H9 (cell line): ENCODE data around the gene PNMT. TPM values are rescaled to one million over a fixed set of nuclear protein-coding genes. Genes with fewer than 3 reads are reported as not detected.

Source experiments
- DNase-seq: peaks from one replicate; pipeline ENCODE4 v3.0.0-alpha.2; 2017
- H2AFZ ChIP-seq: one replicate; pipeline ENCODE4 v1.6.1; 2013; ENCODE audit warnings: mild to moderate bottlenecking, low read length, control low read depth, moderate library complexity
- H2AK5ac ChIP-seq: 2 replicates; pipeline ENCODE4 v1.6.1; 2013; ENCODE audit warnings: low read length, control low read depth, mixed read lengths; ENCODE audit not compliant: insufficient read length
- H2BK120ac ChIP-seq: one replicate; pipeline ENCODE4 v1.6.1; 2013; ENCODE audit warnings: low read depth, mild to moderate bottlenecking, low read length, control low read depth, inconsistent platforms; ENCODE audit not compliant: poor library complexity, severe bottlenecking
- H2BK12ac ChIP-seq: 2 replicates; pipeline ENCODE4 v1.6.1; 2013; ENCODE audit warnings: low read length, control low read depth, mixed read lengths, low read depth; ENCODE audit not compliant: insufficient read length
- H2BK15ac ChIP-seq: 2 replicates; pipeline ENCODE4 v1.6.1; 2013; ENCODE audit warnings: low read depth, low read length, control low read depth
- H2BK20ac ChIP-seq: one replicate; pipeline ENCODE4 v1.6.1; 2013; ENCODE audit warnings: low read depth, mild to moderate bottlenecking, low read length, control low read depth, inconsistent platforms; ENCODE audit not compliant: poor library complexity, severe bottlenecking
- H2BK5ac ChIP-seq: 2 replicates; pipeline ENCODE4 v1.6.1; 2013; ENCODE audit warnings: low read length, control low read depth, mixed read lengths; ENCODE audit not compliant: insufficient read length
- H3K14ac ChIP-seq: 2 replicates; pipeline ENCODE4 v1.6.1; 2013; ENCODE audit warnings: low read length, control low read depth; ENCODE audit not compliant: insufficient read depth
- H3K18ac ChIP-seq: 2 replicates; pipeline ENCODE4 v1.6.1; 2013; ENCODE audit warnings: low read depth, mild to moderate bottlenecking, mixed read lengths, low read length, control low read depth; ENCODE audit not compliant: insufficient read length
- H3K23ac ChIP-seq: 2 replicates; pipeline ENCODE4 v1.6.1; 2013; ENCODE audit warnings: low read length, control low read depth, mixed read lengths, low read depth; ENCODE audit not compliant: insufficient read length
- H3K23me2 ChIP-seq: 2 replicates; pipeline ENCODE4 v1.6.1; 2013; ENCODE audit warnings: low read depth, mild to moderate bottlenecking, mixed read lengths, low read length, control low read depth; ENCODE audit not compliant: insufficient read length, poor library complexity, severe bottlenecking
- H3K27ac ChIP-seq: 2 replicates; pipeline ENCODE4 v1.5.1; 2013; ENCODE audit warnings: low read length, control low read depth, mixed read lengths, low read depth; ENCODE audit not compliant: insufficient read length
- H3K27me3 ChIP-seq: 2 replicates; pipeline ENCODE4 v1.6.1; 2013; ENCODE audit warnings: low read length, control low read depth, inconsistent platforms; ENCODE audit not compliant: insufficient read depth
- H3K4ac ChIP-seq: 2 replicates; pipeline ENCODE4 v1.6.1; 2013; ENCODE audit warnings: low read depth, mild to moderate bottlenecking, control low read depth, inconsistent platforms, low read length, moderate library complexity
- H3K4me1 ChIP-seq: 2 replicates; pipeline ENCODE4 v1.6.1; 2013; ENCODE audit warnings: low read length, control low read depth, inconsistent platforms; ENCODE audit not compliant: insufficient read depth
- H3K4me2 ChIP-seq: 2 replicates; pipeline ENCODE4 v1.6.1; 2013; ENCODE audit warnings: low read length, control low read depth, mixed read lengths; ENCODE audit not compliant: insufficient read length, insufficient read depth
- H3K56ac ChIP-seq: 2 replicates; pipeline ENCODE4 v1.6.1; 2013; ENCODE audit warnings: low read depth, mild to moderate bottlenecking, mixed read lengths, low read length, control low read depth; ENCODE audit not compliant: insufficient read length
- H3K79me1 ChIP-seq: 2 replicates; pipeline ENCODE4 v1.6.1; 2013; ENCODE audit warnings: low read depth, mild to moderate bottlenecking, moderate library complexity, low read length, control low read depth, inconsistent platforms; ENCODE audit not compliant: insufficient read depth, poor library complexity, severe bottlenecking
- H3K79me2 ChIP-seq: 2 replicates; pipeline ENCODE4 v1.6.1; 2013; ENCODE audit warnings: low read length, control low read depth, inconsistent platforms; ENCODE audit not compliant: insufficient read depth
- H3K9ac ChIP-seq: 2 replicates; pipeline ENCODE4 v1.6.1; 2013; ENCODE audit warnings: low read length, control low read depth, mixed read lengths; ENCODE audit not compliant: insufficient read length; ENCODE audit errors: extremely low read depth
- H3K9me3 ChIP-seq: one replicate; pipeline ENCODE4 v1.6.1; 2013; ENCODE audit warnings: low read depth, low read length, inconsistent platforms; ENCODE audit not compliant: control insufficient read depth
- H3T11ph ChIP-seq: one replicate; pipeline ENCODE4 v1.6.1; 2013; ENCODE audit warnings: mild to moderate bottlenecking, low read length, control low read depth, inconsistent platforms
- H4K20me1 ChIP-seq: one replicate; pipeline ENCODE4 v1.6.1; 2013; ENCODE audit not compliant: control insufficient read depth, insufficient read length, insufficient read depth
- H4K5ac ChIP-seq: 2 replicates; pipeline ENCODE4 v1.6.1; 2013; ENCODE audit warnings: low read depth, mild to moderate bottlenecking, mixed read lengths, low read length, control low read depth; ENCODE audit not compliant: insufficient read length
- H4K8ac ChIP-seq: replicated peaks from 2 replicates; pipeline ENCODE4 v1.6.1; 2013; ENCODE audit warnings: low read length, control low read depth, mixed read lengths, low read depth; ENCODE audit not compliant: insufficient read length
- H4K91ac ChIP-seq: 2 replicates; pipeline ENCODE4 v1.6.1; 2013; ENCODE audit warnings: low read depth, mild to moderate bottlenecking, moderate library complexity, mixed read lengths, low read length, control low read depth; ENCODE audit not compliant: insufficient read length
- H3K27ac Mint-ChIP-seq, 3 experiments: 2 replicates in 2 of 3; 3 replicates in 1 of 3; pipeline ENCODE4 v1.8.0; 2020 to 2021; ENCODE audit warnings: mixed read lengths in 3 of 3, mild to moderate bottlenecking in 1 of 3, moderate library complexity in 1 of 3
- H3K27me3 Mint-ChIP-seq: 2 replicates; pipeline ENCODE4 v1.8.0; 2021; ENCODE audit warnings: low read depth, mild to moderate bottlenecking, moderate library complexity, mixed read lengths
- H3K36me3 Mint-ChIP-seq, 3 experiments: 2 replicates in 2 of 3; 3 replicates in 1 of 3; pipeline ENCODE4 v1.8.0; 2020 to 2021; ENCODE audit warnings: low read depth in 3 of 3, mixed read lengths in 3 of 3; ENCODE audit not compliant: insufficient read depth in 1 of 3
- H3K4me1 Mint-ChIP-seq, 2 experiments: 2 replicates each; pipeline ENCODE4 v1.8.0; 2020; ENCODE audit warnings: mixed read lengths in 2 of 2
- H3K4me3 Mint-ChIP-seq, 2 experiments: 2 replicates in 1 of 2; 3 replicates in 1 of 2; pipeline ENCODE4 v1.8.0; 2020 to 2021; ENCODE audit warnings: mild to moderate bottlenecking in 2 of 2, mixed read lengths in 2 of 2, moderate library complexity in 1 of 2
- H3K9me3 Mint-ChIP-seq, 2 experiments: 2 replicates in 1 of 2; 3 replicates in 1 of 2; pipeline ENCODE4 v1.8.0; 2020; ENCODE audit warnings: mild to moderate bottlenecking in 2 of 2, mixed read lengths in 2 of 2, moderate library complexity in 1 of 2
- WGBS: extraction: QIAGEN DNeasy Blood & Tissue Kit; methylation state at CpG from one replicate; pipeline ENCODE4 v1.1.7; 2013; ENCODE audit warnings: missing lambda C conversion rate, low lambda C conversion rate, mixed read lengths; ENCODE audit not compliant: insufficient read length; ENCODE audit errors: extremely low coverage; 5-methylcytosine and 5-hydroxymethylcytosine counted together
- total RNA-seq: library from RNA; stranded (reverse); gene quantifications from 2 replicates; pipeline ENCODE4 v1.2.1, GENCODE V29; 2021
- TF ChIP-seq, protein P1 (sequence below): fragments of 200-600 bp; sonication (generic); conservative IDR thresholded peaks from 3 replicates; pipeline ENCODE4 v1.8.0; 2021; ENCODE audit warnings: antibody characterized with exemption, mild to moderate bottlenecking

PNMT gene
- total RNA-seq, 1 experiment from 2014 or later: 2.1 TPM

DNA sequence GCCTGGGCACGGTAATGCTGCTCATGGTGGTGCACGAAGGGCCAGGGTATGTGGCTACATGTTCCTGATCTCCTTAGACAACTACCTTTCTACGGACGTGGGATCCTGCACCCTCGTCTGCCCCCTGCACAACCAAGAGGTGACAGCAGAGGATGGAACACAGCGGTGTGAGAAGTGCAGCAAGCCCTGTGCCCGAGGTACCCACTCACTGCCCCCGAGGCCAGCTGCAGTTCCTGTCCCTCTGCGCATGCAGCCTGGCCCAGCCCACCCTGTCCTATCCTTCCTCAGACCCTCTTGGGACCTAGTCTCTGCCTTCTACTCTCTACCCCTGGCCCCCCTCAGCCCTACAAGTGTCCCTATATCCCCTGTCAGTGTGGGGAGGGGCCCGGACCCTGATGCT is 43.6 kb downstream of the PNMT start:
- Mint-ChIP-seq H3K4me1 (no peaks in the 10 kb centered on the region), H3K36me3 (peaks cover 73 to 95% (median 87%) of the 10 kb centered on the region in 3 experiments; a peak in 6 of 7 replicates), H3K27me3 (no peaks in the 10 kb centered on the region; the same call in 1 of the 2 replicates), H3K9me3 (no peaks in the 10 kb centered on the region), H3K27ac (no peak overlapping the region; a peak in 1 of 7 replicates), H3K4me3 (no peak overlapping the region)
- H2BK15ac ChIP-seq: no peak overlapping the region
- H4K20me1 ChIP-seq: no peaks in the 10 kb centered on the region
- no peaks in the 10 kb centered on the region for H3K4me1 ChIP-seq
- no peak overlapping the region for H3K56ac ChIP-seq
- no peak overlapping the region for H3K9ac ChIP-seq
- no peak overlapping the region for H2AFZ ChIP-seq
- no peaks in the 10 kb centered on the region for H3K9me3 ChIP-seq
- H3K23ac ChIP-seq: no peak overlapping the region
- no peak for DNase-seq
- no peak overlapping the region for H2AK5ac ChIP-seq
- H2BK12ac ChIP-seq: no peak overlapping the region
- no peak overlapping the region for H3K18ac ChIP-seq
- TF ChIP-seq, protein P1, sequence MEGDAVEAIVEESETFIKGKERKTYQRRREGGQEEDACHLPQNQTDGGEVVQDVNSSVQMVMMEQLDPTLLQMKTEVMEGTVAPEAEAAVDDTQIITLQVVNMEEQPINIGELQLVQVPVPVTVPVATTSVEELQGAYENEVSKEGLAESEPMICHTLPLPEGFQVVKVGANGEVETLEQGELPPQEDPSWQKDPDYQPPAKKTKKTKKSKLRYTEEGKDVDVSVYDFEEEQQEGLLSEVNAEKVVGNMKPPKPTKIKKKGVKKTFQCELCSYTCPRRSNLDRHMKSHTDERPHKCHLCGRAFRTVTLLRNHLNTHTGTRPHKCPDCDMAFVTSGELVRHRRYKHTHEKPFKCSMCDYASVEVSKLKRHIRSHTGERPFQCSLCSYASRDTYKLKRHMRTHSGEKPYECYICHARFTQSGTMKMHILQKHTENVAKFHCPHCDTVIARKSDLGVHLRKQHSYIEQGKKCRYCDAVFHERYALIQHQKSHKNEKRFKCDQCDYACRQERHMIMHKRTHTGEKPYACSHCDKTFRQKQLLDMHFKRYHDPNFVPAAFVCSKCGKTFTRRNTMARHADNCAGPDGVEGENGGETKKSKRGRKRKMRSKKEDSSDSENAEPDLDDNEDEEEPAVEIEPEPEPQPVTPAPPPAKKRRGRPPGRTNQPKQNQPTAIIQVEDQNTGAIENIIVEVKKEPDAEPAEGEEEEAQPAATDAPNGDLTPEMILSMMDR: no peak
- no peak overlapping the region for H3K4ac ChIP-seq
- no peak overlapping the region for H3K14ac ChIP-seq
- H3K27ac ChIP-seq: no peak overlapping the region
- H4K5ac ChIP-seq: no peak overlapping the region
- H3K4me2 ChIP-seq: no peak overlapping the region
- H2BK5ac ChIP-seq: no peak overlapping the region
- no peaks in the 10 kb centered on the region for H3K23me2 ChIP-seq
- H3K79me1 ChIP-seq: no peaks in the 10 kb centered on the region
- no peak overlapping the region for H2BK20ac ChIP-seq
- H2BK120ac ChIP-seq: no peak overlapping the region
- H3K27me3 ChIP-seq: no peaks in the 10 kb centered on the region
- no CpG with 5 or more reads among the region's 10 CpGs for WGBS
- no peak overlapping the region for H4K8ac ChIP-seq
- peaks cover 4% of the 10 kb centered on the region; the same call in 1 of the 2 replicates for H3K79me2 ChIP-seq
- no peak overlapping the region for H3T11ph ChIP-seq
- H4K91ac ChIP-seq: no peak overlapping the region
